Psoas muscle (tissue), 8 donors: Measurements from ENCODE around the gene CACNA2D4. TPM values are rescaled to one million over a fixed set of nuclear protein-coding genes. Genes with fewer than 3 reads are reported as not detected.

Experiments used
- ATAC-seq, 4 donors: fragments of 200-7000 bp; cut with Tn5 transposase; one replicate each; pipeline ENCODE4 v1.9.1; 2020; ENCODE audit warnings: moderate library complexity in 3 of 4, mild to moderate bottlenecking in 2 of 4
- DNase-seq, 2 donors: peaks; one replicate each; pipeline ENCODE4 v3.0.0-alpha.2; 2020
- H3K27ac ChIP-seq: fragments of 200-600 bp; one replicate; pipeline ENCODE4 v1.8.0; 2022
- H3K27me3 ChIP-seq, 3 donors: fragments of 200-600 bp in 1 of 3; one replicate each; pipeline versions ENCODE4 v1.6.1 to v1.8.0; 2013 to 2022; ENCODE audit warnings: low read length in 2 of 3, mild to moderate bottlenecking in 2 of 3, moderate library complexity in 1 of 3; ENCODE audit not compliant: insufficient read depth in 3 of 3
- H3K36me3 ChIP-seq, 2 donors: fragments of 200-600 bp in 1 of 2; one replicate each; pipeline versions ENCODE4 v1.6.1 to v1.8.0; 2013 to 2022; ENCODE audit warnings: low read depth in 1 of 2, mild to moderate bottlenecking in 1 of 2, moderate library complexity in 1 of 2; ENCODE audit not compliant: insufficient read depth in 1 of 2
- H3K4me1 ChIP-seq: fragments of 200-600 bp; one replicate; pipeline ENCODE4 v1.8.0; 2022
- H3K4me3 ChIP-seq: fragments of 200-600 bp; one replicate; pipeline ENCODE4 v1.8.0; 2022; ENCODE audit warnings: mild to moderate bottlenecking
- H3K9me3 ChIP-seq: fragments of 200-600 bp; one replicate; pipeline ENCODE4 v1.8.0; 2022
- WGBS, 3 donors: extraction: QIAGEN DNeasy Blood & Tissue Kit; methylation state at CpG; one replicate each; pipeline versions ENCODE4 v1.1.6 to v1.1.7; 2013; 5-methylcytosine and 5-hydroxymethylcytosine counted together
- intact Hi-C, 2 donors: fragments of 100-400 bp; cut with DNase I; formaldehyde crosslinking; loops; one replicate each; pipeline versions ENCODE4 v1.11.0 to v1.14.2; 2022
- polyA plus RNA-seq, 3 donors: library from polyadenylated mRNA; stranded (reverse); fragments of 200-250 nt; gene quantifications; one replicate each; pipeline ENCODE4 v1.2.3, GENCODE V29; 2013
- total RNA-seq, 4 donors: library from RNA; stranded (reverse); fragmentation: NEBNext Ultra II Directional in 2 of 4; extraction: Animal tissue kit (Norgen Biotek cat#: 25700) in 2 of 4; gene quantifications; one replicate each; pipeline versions ENCODE4 v1.2.1 to v1.2.4, GENCODE V29; 2021 to 2023
- TF ChIP-seq, protein P1 (sequence below): fragments of 200-600 bp; IDR thresholded peaks from one replicate; pipeline ENCODE4 v1.8.0; 2022; ENCODE audit warnings: antibody characterized with exemption
- donor health status: healthy with polysubstance abuse.
- donor health status: DM: no; HTN: no; CAD: no; lungs with moderate emphysema.
- donor health status: Bipolar disorder and iron deficiency.
- donor health status: healthy.
- donor health status: DM: yes; HTN: yes; CAD: no.
- donor health status: DM: no; HTN: no; CAD: no.
- donor health status: DM: no; HTN: no; CAD: no.
- donor health status: DM: yes; HTN: yes; CAD: no.

Gene CACNA2D4
- total and polyA plus RNA-seq, 7 donors: 0.74 to 1.8 (median 0.93) TPM

DNA sequence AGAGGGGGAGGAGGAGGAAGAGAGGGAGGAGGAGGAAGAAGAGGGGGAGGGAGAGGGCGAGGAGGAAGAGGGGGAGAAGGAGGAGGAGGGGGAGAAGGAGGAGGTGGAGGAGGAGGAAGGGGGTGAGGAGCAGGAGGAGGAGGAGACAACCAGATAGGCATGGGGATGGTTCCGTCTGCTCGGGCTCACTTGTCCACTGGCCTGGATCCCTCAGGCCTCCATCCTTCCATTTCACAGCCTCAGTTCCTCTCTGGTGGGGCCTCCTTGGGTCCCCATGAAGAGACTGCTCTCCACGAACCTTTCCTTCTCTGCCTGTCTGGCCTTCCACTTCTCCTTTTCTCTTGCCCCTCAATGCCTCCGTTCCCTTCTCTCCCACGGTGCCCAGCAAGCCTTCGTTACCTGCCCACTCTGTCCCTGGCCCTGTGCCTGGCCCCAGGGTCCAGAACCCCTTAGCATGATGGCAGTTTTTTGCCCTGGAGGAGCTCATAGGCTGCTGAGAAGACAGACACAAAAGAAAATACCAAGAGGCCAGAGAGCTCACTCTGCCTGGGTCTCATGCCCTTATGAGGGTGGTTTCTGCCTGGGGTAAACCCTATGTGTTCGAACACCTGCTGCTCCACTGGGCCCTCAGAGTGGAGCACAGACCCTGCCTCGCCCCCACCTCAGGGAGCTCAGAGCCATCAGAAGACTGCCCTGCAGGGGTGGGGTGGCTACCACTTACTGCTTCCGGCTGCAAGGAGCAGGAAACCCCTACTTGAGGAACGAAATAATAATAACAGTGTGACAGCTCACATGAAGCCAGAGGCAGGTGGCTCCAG lies 11.7 kb upstream of the CACNA2D4 start:
- 85 to 87% (median 86%) methylated on average over 10 to 11 of the region's 11 CpGs for WGBS, 3 donors
- Histone ChIP-seq H3K4me1 (peaks cover 49% of the 10 kb centered on the region), H3K9me3 (no peaks in the 10 kb centered on the region), H3K27me3 (no peaks in the 10 kb centered on the region), H3K36me3 (no peaks in the 10 kb centered on the region), H3K27ac (no peak overlapping the region), H3K4me3 (no peak overlapping the region)
- intact Hi-C loops: no loop called here
- TF ChIP-seq, protein P1, sequence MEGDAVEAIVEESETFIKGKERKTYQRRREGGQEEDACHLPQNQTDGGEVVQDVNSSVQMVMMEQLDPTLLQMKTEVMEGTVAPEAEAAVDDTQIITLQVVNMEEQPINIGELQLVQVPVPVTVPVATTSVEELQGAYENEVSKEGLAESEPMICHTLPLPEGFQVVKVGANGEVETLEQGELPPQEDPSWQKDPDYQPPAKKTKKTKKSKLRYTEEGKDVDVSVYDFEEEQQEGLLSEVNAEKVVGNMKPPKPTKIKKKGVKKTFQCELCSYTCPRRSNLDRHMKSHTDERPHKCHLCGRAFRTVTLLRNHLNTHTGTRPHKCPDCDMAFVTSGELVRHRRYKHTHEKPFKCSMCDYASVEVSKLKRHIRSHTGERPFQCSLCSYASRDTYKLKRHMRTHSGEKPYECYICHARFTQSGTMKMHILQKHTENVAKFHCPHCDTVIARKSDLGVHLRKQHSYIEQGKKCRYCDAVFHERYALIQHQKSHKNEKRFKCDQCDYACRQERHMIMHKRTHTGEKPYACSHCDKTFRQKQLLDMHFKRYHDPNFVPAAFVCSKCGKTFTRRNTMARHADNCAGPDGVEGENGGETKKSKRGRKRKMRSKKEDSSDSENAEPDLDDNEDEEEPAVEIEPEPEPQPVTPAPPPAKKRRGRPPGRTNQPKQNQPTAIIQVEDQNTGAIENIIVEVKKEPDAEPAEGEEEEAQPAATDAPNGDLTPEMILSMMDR: no peak
- ATAC-seq (no peak), DNase-seq (no peak)

- peak in 1 of 2 donors; percentile 26 for DNase-seq
- intact Hi-C loops: no loop called here
Observed at GRCh38 chr12:1929241-1929984, 11.0 kb upstream of the CACNA2D4 start.

DNA sequence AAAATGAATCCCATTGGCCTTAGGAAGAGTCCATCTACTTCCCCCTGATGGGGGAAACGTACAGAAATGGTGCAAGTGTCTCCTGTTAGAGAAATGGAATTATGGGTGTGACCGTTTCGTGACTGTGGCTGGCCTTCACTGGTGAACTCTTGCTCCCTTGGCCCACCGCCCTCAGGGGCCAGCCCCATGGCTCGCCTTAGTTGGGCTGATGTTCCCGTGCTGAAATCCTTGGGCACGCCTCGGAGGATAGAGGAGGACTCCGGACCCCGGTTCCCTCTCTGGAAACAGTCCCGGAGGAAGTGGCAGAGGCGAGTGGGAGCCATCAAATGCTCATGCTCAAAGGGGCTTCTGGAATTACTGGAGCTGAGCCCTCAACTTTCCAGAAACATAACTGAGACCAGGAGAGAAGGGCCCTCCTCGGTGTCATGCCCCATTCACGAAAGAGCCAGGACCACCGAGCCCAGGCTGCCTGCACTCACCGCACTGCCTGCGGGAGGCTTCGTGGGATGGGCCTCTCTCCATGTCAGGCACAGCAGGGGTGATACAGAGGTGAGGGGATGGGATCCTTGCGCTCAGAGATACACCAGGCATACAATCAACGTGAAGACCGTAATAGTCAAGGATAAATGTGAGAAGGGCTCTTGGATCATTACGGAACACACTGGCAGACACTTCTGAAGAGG lies 10.1 kb upstream of the CACNA2D4 start:
- 84 to 86% (median 84%) methylated on average over 22 of the region's 22 CpGs for WGBS, 3 donors
- H3K27ac ChIP-seq: no peak overlapping the region
- H3K36me3 ChIP-seq: no peaks in the 10 kb centered on the region
- ATAC-seq (no peak), DNase-seq (no peak)
- H3K4me3 ChIP-seq: no peak overlapping the region
- H3K27me3 ChIP-seq: no peaks in the 10 kb centered on the region
- intact Hi-C loops: no loop called here
- peaks cover 46% of the 10 kb centered on the region for H3K4me1 ChIP-seq
- no peaks in the 10 kb centered on the region for H3K9me3 ChIP-seq
- TF ChIP-seq, protein P1: no peak

More at GRCh38 chr12:1929241-1929984, 11.0 kb upstream of the CACNA2D4 start:
- Histone ChIP-seq H3K27ac (no peak overlapping the region), H3K9me3 (no peaks in the 10 kb centered on the region), H3K27me3 (no peaks in the 10 kb centered on the region), H3K36me3 (no peaks in the 10 kb centered on the region), H3K4me1 (peaks cover 53% of the 10 kb centered on the region), H3K4me3 (no peak overlapping the region)
- no peak for ATAC-seq
- 89 to 93% (median 89%) methylated on average over 11 of the region's 11 CpGs for WGBS, 3 donors
- TF ChIP-seq, protein P1: no peak

DNA sequence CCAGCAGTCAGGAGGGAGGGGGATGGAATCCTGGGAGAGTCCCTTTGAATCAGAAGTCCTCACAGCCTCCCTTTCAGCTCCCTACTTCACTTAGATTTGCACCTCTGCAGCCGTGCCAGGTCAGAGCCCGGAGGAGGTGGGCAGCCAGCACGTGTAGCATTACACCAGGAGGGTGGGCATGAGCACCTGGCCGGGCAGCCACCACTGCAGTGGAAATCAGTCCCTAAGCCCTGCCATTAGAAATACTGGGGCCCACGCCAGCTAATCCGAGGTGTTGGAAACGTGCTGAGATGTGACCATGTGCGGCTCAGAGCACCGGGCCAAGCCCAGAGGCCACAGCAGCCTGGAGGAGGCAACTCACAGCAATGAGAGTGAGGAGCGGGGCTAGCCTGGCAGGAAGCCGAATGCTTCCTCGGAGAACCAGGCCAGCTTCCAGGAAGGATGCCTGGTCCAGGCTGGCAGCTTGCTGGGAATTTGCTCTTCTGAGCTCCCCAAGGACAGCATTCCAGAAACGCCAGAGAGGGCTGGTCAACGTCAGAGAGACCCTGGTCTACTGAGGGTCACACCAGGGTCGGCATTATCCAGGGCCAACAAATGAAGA lies 9.4 kb upstream of the CACNA2D4 start:
- 25 to 35% (median 31%) methylated on average over 15 of the region's 15 CpGs for WGBS, 3 donors
- Histone ChIP-seq H3K36me3 (no peaks in the 10 kb centered on the region), H3K4me1 (peaks cover 40% of the 10 kb centered on the region), H3K9me3 (no peaks in the 10 kb centered on the region), H3K27me3 (no peaks in the 10 kb centered on the region), H3K4me3 (no peak overlapping the region), H3K27ac (no peak overlapping the region)
- intact Hi-C loops: no loop called here
- ATAC-seq: no peak
- DNase-seq: no peak
- TF ChIP-seq, protein P1: no peak
